ENCODE data around the gene CD302. TPM values are rescaled to one million over a fixed set of nuclear protein-coding genes. Genes with fewer than 3 reads are reported as not detected.

The CD302 gene
- total RNA-seq, 1 experiment from 2014 or later, result 0.68 TPM

DNA sequence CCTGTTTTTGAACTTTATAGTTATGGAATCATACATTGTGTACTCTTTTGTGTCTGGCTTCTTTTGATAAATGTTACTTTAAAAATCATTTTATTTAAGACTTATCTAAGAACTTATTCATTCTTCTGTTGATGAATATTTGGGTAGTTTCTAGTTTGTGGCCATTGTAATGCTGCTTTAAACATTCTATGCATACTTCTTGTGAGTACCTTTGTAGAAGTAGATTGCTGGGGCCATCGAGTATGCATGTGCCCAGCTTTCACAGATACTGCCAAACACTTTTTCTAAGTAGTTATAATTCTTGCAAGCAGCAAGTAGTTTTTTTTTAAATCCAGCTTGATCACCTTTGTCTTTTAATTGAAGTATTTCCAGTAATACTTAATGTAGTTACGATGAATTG is 11.1 kb downstream of the CD302 start:
- H3K4me3 Mint-ChIP-seq, result no peak overlapping the region
- Histone ChIP-seq H3K18ac (ENCODE audit: insufficient read length, low read depth, low read length) (no peak overlapping the region), H3K79me2 (ENCODE audit: insufficient read depth, low read length) (no peaks in the 10 kb centered on the region), H3K23ac (ENCODE audit: insufficient read length, low read depth, low read length) (no peak overlapping the region), H3K9ac (ENCODE audit: extremely low read depth, insufficient read length, low read length) (no peak overlapping the region), H4K5ac (ENCODE audit: insufficient read length, low read depth, low read length) (no peak overlapping the region), H4K20me1 (ENCODE audit: control insufficient read depth, insufficient read depth, insufficient read length) (no peaks in the 10 kb centered on the region), H2BK15ac (ENCODE audit: low read depth, low read length) (no peak overlapping the region), H2BK5ac (ENCODE audit: insufficient read length, low read length) (no peak overlapping the region), H2AK5ac (ENCODE audit: insufficient read length, low read length) (no peak overlapping the region), H3K14ac (ENCODE audit: insufficient read depth, low read length) (no peak overlapping the region), H3K27me3 (ENCODE audit: insufficient read depth, low read length) (no peaks in the 10 kb centered on the region), H4K8ac (replicated peaks; ENCODE audit: insufficient read length, low read depth, low read length) (no peak overlapping the region), H3K9me3 (ENCODE audit: control insufficient read depth, low read depth, low read length) (no peaks in the 10 kb centered on the region), H4K91ac (ENCODE audit: insufficient read length, low read depth, low read length) (no peak overlapping the region), H2BK20ac (ENCODE audit: low read depth, low read length, poor library complexity, severe bottlenecking) (no peak overlapping the region), H3K79me1 (ENCODE audit: insufficient read depth, low read depth, low read length, poor library complexity, severe bottlenecking) (no peaks in the 10 kb centered on the region), H2BK12ac (ENCODE audit: insufficient read length, low read depth, low read length) (no peak overlapping the region), H3K4me1 (ENCODE audit: insufficient read depth, low read length) (peaks cover 5% of the 10 kb centered on the region; the same call in 1 of the 2 replicates), H3T11ph (ENCODE audit: low read length) (no peak overlapping the region), H3K4me2 (ENCODE audit: insufficient read depth, insufficient read length, low read length) (no peak overlapping the region), H2AFZ (ENCODE audit: low read length) (no peak overlapping the region), H3K27ac (ENCODE audit: insufficient read length, low read depth, low read length) (no peak overlapping the region), H2BK120ac (ENCODE audit: low read depth, low read length, poor library complexity, severe bottlenecking) (no peak overlapping the region), H3K23me2 (ENCODE audit: insufficient read length, low read depth, low read length, poor library complexity, severe bottlenecking) (no peaks in the 10 kb centered on the region), H3K4ac (ENCODE audit: low read depth, low read length) (no peak overlapping the region), H3K56ac (ENCODE audit: insufficient read length, low read depth, low read length) (no peak overlapping the region)
- TF ChIP-seq, protein P1, sequence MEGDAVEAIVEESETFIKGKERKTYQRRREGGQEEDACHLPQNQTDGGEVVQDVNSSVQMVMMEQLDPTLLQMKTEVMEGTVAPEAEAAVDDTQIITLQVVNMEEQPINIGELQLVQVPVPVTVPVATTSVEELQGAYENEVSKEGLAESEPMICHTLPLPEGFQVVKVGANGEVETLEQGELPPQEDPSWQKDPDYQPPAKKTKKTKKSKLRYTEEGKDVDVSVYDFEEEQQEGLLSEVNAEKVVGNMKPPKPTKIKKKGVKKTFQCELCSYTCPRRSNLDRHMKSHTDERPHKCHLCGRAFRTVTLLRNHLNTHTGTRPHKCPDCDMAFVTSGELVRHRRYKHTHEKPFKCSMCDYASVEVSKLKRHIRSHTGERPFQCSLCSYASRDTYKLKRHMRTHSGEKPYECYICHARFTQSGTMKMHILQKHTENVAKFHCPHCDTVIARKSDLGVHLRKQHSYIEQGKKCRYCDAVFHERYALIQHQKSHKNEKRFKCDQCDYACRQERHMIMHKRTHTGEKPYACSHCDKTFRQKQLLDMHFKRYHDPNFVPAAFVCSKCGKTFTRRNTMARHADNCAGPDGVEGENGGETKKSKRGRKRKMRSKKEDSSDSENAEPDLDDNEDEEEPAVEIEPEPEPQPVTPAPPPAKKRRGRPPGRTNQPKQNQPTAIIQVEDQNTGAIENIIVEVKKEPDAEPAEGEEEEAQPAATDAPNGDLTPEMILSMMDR (conservative IDR thresholded peaks at IDR 0.05), result no peak
- no peaks in the 10 kb centered on the region for H3K9me3 Mint-ChIP-seq
- H3K27ac Mint-ChIP-seq, result no peak overlapping the region; a peak in 1 of 7 replicates
- no CpG with 5 or more reads among the region's 2 CpGs for WGBS (ENCODE audit: extremely low coverage, insufficient read length, low lambda C conversion rate)
- no peaks in the 10 kb centered on the region for H3K36me3 Mint-ChIP-seq (ENCODE audit: insufficient read depth in 1 of 3, low read depth in 3 of 3)
- no peaks in the 10 kb centered on the region for H3K27me3 Mint-ChIP-seq (ENCODE audit: low read depth)
- no peak for DNase-seq
- peaks cover 15 to 19% of the 10 kb centered on the region in 2 experiments for H3K4me1 Mint-ChIP-seq
